Endometrial microvascular endothelial cells (primary cell): ENCODE measurements around the gene SLCO4A1. TPM values are rescaled to one million over a fixed set of nuclear protein-coding genes. Genes with fewer than 3 reads are reported as not detected.

Source experiments
- in situ Hi-C: cut with HindIII; loops from 2 replicates; pipeline ENCODE4 v1.10.0; 2017; ENCODE audit warnings: low sequenced_read_pairs, low pct_unique_long_range_greater_than_20kb; ENCODE audit errors: inconsistent ontology term
- total RNA-seq: library from RNA; depleted of rRNA; stranded (reverse); fragments of >200 nt; gene quantifications from one replicate; pipeline ENCODE4 v1.2.3, GENCODE V29; 2015; ENCODE audit errors: inconsistent ontology term

The SLCO4A1 gene
- total RNA-seq, 1 donor from 2014 or later = 5.9 TPM

DNA sequence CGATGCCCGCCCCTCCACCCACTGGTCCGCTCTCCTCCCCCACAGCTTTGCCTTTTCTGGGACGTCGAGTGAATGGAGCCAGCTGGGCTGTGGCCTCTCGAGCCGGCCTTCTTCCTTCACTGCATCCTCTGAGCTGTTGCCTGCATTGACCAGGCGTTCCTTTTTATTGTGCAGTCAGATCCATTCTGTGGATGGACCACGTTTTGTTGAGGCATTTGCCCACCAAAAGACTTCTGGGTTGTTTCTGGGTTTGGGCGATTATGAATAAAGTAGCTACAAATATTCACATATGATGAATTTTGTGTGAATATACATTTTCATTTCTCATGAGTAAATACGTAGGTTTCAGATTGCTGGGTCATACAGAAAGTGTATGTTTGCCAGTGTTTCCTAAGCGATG lies 76.2 kb downstream of the SLCO4A1 start:
- in situ Hi-C loops = no loop called here

DNA sequence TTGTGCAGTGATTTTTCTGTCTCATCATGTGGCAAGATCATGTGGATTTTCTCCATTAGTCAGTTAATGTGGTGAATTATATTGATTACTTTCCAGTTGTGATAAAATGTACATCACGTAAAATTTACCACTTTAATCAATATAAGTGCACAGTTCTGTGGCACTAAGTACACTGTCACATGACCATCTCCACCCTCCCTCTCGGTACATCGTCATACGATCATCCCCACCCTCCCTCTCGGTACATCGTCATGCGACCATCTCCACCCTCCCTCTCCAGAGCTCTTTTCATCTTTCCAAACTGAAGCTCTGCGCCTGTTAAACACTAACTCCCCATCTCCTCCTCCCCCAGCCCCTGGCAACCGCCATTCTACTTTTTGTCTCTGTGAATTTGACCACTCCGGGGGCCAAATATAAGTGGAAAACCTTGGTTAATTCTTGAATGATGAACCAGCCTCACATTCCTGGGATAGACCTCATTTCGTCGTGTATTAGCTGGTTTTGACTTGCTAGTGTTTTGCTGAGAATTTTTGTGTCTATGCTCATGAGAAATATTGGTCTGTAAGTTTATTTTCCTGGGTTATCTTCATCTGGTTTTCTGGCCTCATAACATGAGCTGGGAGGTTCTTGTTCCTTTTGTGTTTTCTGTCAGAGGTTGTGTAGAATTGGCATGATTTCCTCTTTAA lies 77.1 kb downstream of the SLCO4A1 start:
- in situ Hi-C loops = no loop called here

Other genes with a start within 250 kb of the SLCO4A1 start
- gene CABLES2, start 235.2 kb upstream of the SLCO4A1 start, total RNA-seq = 6.9 TPM
- not detected for gene RBBP8NL, start 215.0 kb upstream of the SLCO4A1 start, total RNA-seq
- not detected for gene GATA5, start 166.5 kb upstream of the SLCO4A1 start, total RNA-seq
- gene NTSR1, start 66.3 kb downstream of the SLCO4A1 start, total RNA-seq = 0.19 TPM
- gene MRGBP, start 154.0 kb downstream of the SLCO4A1 start, total RNA-seq = 17.6 TPM
- 55.3 TPM for gene OGFR, start 162.3 kb downstream of the SLCO4A1 start, total RNA-seq
- gene COL9A3, start 174.5 kb downstream of the SLCO4A1 start, total RNA-seq = not detected
- gene TCFL5, start 219.3 kb downstream of the SLCO4A1 start, total RNA-seq = 7.7 TPM